Kidney tubule cell (primary cell): ENCODE data around the gene FANCC.
A peak's percentile ranks its signal among the peaks of the same experiment; 100 is the strongest.
"Not testable (repeated sequence)": the region's sequence is repeated elsewhere in the genome, so short reads cannot be mapped to it uniquely, and the experiment has no call there.

Experiments used
- DNase-seq: peaks from one replicate; pipeline ENCODE4 v3.0.0-alpha.2; 2018; ENCODE audit warnings: low spot score

Gene FANCC

DNA sequence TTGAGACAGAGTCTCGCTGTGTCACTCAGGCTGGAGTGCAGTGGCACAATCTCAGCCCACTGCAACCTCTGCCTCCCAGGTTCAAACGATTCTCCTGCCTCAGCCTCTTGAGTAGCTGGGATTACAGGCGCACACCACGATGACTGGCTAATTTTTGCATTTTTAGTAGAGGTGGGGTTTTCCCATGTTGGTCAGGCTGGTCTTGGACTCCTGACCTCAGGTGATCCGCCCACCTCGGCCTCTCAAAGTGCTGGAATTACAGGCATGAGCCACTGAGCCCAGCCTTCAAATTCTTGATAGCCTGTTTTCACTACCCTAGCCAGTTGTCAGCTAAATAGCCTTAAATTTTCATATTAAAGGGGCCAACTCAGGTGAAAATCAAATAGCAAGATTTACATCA is 11.6 kb upstream of the FANCC start:
- not testable (repeated sequence) for DNase-seq

DNA sequence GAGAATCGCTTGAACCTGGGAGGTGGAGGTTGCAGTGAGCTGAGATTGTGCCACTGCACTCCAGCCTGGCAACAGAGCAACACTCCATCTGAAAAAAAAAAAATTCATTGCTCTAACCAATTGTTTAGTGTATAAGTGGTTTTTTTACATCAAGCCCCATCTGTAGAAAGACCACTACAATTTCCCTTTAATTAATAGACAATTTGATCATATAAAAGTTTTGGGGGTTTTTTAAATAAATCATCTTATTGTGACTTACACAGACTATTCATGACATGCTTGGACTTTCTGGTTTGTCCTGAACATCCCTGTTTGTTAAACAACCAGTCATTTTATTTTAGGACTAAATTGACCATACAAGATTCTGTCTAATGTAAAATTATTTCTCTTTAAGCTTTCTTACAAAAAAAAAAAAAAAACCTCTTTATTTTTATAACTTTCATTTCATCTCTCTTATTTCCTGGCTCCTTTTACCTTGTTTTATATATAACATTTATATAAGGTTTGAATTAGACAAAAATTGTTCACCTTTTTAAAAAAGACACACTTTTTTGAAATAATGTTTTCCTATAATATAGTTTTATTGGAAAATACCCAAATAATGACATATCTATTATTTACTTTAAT is 9.8 kb upstream of the FANCC start:
- no peak for DNase-seq

DNA sequence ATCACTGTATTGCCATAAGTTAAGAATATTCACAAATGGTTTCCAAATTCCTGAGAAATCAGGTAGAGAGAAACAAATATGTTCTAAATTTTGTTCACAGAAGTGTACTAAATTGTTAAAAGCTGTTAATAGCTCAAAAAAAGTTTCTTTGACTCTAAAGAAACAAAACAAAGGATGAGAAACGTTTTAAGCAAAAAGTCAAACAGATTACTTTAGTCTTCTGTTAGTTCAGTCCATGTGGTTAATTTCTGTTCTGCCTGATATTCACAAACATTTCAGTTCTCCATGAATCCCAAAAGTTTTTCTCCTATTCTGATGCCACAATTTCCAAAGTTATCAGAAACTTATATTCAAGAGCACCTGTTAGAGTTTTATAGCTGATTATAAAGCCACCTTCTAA is 7.7 kb upstream of the FANCC start:
- no peak for DNase-seq

DNA sequence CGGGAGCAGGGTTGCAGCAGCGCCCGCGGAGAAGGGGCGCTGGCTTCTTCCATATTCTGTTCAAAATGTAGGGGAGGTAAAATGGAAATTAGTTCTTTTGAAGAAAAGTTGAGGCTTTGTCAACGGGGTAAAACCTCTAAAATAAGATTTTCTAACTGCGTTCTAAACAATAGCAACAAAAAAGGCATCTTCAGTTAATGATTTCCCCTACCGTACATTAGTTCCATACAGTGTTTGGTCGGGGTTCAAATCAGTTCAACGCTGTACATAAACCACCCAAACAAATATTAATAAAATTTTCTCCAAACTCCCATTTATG is 343 bp upstream of the FANCC start:
- no peak for DNase-seq

DNA sequence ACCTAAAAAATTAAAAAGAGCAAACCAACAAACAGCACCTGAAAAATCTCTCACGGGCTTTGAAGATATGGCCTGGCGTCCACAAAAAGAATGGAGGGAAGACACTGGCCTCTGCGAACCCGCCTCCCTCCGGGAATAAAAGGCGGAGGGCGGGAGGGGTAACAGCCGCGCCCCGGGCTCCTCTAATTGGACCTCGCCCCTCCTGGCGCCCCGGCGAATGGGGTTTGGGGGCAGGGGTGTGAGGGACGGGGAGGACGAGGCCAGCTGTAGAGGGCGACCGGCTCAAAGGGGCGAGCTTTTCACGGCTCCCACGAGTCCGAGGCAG is 753 bp downstream of the FANCC start:
- DNase-seq = peak; percentile 74

DNA sequence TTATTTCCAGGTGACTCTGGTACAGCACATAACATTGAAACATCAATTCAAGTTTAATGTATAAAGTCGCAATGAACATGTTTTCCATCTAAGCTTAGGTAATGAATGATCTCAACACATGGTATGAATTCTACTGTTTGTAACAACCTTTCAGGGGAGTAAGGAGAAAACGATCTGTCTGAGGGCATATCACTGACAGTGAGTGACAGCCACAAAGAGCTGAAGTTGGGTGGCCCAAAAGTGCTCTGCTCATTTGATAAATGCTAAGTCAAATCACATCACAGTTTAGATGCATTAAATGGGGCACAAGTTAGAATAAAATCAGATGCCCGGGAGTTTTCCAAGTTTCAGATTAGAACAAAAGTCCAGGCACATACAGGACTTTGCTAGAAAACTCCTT is 1.2 kb downstream of the FANCC start:
- DNase-seq = no peak

DNA sequence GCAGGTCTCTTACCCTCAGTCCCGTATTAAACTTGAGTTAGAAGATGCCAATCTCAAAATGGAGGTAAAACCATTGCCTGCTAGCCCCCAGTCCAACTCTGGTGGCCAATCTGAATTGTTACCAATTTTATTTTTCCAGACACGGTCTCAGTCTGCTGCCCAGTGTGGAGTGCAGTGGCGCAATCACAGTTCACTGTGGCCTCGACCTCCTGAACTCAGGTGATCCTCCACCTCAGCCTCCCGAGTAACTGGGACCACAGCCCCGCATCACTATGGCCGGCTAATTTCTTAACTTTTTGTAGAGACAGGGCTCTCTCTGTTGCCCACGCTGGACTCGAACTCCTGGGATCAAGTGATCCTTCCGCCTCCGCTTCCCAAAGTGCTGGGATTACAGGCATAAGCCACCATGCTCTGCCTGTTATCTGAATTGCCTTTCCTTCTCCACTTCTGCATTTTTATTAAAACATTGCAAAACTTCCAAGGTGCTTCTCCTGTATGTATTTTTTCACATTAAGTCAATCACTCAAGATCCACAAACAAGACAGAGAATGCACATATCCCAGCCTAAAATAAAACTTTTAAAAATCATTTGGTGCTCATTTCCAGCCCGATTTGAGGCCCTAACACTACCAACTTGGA is 2.3 kb downstream of the FANCC start:
- no peak for DNase-seq

DNA sequence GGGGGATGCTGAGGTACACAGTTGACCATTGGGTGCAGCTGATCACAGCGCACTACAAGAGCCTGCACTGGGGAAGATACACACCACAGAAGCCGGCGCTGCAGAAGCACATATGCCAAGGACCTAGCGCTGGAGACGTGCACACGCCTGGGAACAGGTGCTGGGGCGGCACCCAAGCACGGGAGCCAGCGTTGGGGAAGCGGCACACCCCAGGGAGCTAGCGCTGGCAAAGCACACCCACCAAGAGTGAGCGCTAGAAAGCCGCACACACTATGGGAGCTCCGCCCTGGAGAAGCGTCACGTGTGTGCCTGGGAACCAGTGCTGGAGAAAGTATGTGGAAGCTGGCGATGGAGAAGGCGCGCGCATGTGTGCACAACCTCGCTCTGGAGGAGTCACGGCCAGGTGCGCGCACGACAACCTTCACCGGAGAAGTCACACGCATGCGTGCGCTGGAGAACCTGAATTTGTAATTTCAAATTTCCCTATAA is 4.5 kb downstream of the FANCC start:
- DNase-seq = peak; percentile 87

DNA sequence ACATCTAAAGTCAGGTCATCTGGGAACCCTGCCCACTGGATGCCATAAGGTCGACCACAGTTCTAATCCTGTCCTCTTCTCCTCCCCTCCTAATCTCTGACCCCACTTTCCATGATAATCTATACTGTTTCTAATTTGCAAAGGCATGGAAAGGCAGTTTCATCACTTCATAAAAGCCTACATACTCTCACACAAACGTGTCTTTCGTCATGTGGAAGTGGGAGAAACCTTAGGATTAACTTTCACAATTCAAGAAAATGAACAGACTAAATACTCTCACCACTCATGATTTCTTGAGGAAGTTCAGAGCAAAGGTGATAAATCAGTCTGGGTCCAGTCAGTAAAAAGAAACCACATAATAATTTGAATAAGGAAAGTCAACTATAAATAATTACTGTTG is 5.5 kb downstream of the FANCC start:
- no peak for DNase-seq

DNA sequence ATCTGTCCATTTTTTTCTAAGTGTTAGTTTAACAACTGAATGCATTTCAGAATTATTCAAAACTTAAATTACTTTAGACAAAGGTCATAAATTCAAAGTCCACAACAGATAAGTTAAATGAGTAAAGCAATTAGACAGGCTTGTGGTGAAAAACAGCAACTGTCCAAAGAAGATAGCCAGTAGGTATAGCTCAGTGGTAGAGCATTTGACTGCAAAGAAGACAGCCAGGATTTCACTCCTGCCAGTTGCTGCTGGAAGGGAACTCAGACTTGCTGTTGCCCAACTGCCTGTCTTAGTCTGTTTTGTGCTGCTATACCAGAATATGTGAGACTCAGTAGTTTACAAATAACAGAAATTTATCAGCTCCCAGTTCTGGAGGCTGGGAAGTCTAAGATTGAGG is 10.0 kb downstream of the FANCC start:
- DNase-seq = no peak

DNA sequence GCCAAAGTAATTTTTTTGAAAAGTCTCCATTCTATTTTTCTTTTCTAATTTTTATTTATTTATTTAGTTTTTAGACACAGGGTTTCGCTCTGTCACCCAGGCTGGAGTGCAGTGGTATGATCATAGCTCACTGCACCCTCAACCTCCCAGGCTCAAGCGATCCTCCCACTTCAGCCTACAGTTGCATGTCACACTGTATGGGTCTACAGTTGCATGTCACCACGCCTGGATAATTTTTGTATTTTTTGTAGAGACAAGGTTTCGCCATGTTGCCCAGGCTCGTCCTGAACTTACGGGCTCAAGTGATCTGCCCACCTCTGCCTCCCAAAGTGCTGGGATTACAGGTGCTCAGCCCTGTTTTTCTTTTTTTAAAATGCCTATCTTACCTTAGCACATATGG is 10.7 kb downstream of the FANCC start:
- no peak for DNase-seq

DNA sequence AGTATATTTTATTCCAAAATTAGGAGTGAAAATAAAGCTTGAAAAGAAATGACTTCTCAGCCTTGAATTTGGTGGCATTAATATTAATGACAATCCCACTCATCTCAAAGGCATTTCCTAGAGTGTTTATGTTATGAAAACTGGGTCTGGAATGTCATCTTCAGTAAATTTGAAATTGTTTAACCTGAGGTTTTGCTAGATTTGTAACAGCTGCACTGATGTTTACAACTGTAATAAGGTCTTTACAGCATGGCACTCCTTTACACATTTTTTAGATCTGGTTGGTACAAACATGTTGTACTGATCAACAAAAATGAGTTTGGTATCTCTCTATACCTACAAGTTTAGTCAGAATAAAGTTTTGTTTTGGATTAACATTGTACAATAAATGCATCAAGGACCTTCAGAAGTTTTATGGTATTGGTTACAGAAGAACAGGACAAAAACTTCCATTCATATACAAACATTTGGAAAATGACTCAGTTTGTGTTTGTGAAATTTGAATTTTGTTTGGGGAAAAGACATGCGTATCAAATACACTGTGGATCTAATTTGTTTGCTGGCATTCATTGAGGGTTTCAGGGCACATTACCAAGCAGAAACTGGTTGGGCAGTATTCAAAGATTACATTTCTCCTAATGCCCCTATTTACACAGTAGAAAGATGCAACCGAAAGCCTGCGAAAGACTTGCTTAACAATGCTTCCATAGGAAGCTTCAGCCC is 11.6 kb downstream of the FANCC start:
- peak; percentile 37 for DNase-seq

DNA sequence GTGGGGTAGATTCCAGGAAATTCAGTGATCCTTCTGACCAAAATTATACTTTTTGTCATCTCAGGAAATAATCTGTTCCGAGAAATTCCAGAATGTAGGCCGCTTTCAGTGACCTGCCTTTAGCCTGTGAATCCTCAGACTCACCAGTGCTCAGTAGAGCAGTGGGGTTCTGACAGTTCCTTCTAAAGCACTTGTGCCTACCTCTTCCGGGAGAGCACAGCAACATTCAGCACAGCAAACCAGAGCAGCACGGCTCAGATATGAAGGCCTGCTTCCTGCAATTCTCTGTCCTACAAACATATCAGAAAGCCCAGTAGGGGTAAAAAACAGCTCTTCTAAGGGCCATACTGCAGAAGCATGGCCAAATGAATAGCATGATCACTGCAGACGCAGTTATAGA is 15.0 kb downstream of the FANCC start:
- no peak for DNase-seq

DNA sequence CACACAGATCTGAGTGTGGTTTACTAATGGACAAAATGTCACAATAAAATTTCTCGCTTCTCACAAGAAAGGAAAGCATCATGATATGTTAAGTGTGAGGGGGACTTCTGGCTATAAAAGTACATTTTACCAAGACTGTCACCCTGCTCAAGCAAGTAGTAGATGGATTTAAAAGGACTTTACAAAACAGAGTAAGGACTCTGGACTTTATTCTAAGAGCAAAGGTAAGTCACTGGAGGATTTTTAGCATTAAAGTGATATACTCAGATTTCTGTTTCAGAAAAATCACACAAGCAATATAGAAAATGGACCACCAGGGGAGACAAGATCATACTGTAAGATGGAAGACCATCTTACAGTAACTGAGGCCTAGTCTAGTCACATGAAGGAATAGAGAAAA is 19.7 kb downstream of the FANCC start:
- DNase-seq = no peak

DNA sequence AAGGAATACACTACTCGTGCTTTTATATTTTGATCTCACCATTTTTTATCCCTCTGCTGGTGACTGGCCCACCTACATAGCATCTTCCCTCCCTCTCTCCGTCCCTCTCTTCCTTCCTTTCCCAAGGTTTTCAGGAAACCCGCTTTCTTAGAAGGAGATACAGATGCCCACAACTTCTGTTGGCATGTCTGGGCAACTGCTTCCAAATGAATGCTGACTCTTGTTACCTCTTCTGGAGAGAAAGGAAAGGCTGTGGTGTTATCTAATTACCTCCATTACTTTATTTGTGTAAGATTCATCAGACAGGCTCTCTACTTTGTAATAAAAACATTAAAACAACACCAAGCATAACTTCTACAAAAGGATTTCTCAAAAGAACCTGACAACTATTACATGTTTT is 20.2 kb downstream of the FANCC start:
- no peak for DNase-seq

DNA sequence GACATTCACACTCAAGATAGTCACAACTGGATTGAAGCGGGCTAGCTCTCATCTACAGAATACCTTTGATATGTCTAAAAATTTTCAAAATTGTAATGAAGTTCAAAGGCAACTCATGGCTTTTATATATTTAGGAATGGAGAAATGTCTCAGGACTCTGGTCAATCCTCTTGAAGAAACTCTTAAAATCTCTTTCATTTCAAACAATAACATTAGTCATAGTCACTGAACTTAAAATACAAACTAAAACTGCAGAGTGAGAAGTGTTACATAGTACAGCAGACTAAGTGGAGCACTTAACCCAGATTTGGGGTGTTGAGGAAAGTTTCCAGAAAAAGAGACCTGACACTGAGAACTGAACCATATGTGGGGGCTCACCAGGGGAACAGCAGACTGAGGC is 20.7 kb downstream of the FANCC start:
- no peak for DNase-seq

DNA sequence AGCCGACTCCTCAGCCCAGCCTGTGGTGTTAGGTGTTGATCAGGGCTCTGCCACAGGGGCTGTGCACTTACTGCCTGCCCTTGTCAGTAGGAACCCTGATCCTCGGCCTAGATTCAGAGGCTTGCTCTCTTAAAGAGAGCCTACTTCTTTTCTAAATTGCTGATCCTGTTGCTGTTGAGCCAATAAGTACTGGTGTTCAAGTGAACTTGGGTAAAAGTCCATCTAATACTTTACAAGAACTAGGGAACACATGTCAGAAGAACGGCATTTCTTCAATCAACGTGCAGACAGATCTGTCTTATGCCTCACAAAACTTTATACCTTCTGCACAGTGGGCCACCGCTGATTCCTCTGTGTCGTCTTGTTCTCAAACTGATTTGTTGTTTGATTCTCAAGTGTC is 24.2 kb downstream of the FANCC start:
- DNase-seq = not testable (repeated sequence)

DNA sequence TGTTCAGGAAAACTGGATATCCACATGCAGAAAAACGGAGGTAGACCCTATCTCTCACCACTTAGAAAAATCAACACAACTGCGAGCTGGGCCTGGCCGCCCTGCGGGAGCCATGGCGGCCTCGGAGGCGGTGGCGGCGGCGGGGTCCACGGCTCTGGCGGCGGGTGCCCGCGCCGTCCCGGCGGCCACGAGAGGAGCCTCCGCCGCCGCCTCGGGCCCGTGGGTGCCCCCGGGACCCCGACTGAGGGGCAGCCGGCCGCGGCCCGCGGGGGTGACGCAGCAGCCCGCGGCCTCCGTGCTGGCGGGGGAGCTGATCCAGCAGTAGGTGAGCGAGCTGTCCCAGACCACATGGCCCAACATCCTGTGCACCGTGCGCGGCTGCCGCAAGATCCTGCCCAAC is 25.3 kb downstream of the FANCC start:
- no peak for DNase-seq

DNA sequence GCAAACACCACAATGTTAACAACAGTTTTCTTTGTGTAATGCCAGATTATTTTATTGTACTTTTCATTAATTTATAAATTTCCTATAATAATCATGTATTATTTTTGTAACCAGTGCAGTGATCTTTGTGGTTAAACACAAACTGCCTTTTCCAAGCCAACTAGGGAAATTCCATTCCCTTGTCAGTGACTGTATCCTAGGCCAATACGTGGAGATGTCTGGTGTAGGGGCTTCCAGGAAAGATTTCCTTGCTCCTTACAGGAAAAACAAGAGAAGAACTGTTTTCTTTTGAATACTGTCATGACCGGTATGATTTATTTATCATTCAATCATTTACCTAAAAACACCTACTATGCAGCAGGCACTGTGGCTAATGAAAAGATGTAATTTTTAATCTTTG is 31.4 kb downstream of the FANCC start:
- peak; percentile 59 for DNase-seq

DNA sequence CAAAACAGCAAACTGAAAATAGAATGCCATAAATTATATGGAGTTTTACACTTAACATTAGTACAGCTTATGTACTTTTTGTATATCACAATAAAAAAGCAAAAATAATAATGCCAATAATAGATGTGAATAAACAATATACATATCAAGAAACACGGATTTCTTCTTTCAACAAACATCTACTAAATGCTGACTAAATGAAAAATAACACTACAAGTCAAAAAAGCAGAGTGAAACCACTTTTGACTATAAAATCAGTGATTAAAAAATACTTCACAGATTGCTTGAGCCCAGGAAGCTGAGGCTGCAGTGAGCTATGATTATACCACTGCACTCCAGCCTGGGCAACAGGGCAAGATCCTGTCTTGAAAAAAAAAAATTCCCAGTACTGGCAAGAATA is 32.2 kb downstream of the FANCC start:
- DNase-seq = no peak

DNA sequence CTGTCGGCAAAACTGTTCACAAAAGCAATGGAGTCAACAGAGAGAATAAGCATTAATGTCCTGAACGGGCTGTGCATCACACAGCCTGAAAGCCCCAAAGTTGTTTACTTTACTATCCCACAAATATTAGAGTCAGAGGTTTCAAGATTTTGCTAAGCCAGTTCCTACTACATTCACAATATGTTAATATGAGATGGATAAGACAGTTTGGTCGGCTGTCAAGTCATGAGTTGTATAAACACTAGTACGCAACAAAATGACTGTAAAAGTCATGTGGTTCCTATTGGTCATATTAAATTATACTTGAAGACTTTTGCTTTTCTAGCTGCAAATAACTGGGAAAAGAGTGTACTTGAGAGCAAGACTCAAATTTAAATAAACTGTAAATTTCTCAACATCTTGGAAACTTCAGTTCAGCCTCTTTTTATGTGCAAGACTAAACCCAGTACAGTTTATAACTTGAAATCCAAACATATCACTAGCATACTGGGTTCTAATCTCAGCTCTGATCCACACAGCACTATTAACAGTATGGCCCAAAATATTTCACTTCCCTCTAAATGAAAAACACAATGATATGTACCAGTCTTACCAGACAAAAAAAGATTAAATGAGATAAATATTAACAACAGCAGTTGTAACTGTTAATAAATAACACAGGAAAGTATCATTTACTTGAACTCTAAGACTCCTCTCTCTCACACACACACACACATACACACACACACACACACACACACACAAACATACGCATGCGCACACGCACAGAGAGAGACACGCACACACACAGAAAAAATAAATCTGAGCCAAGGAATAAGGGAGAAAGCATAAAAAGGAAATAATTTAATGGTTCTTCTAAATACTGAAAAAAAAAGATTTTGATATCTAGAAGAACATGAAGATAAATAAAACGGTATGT is 33.1 kb downstream of the FANCC start:
- peak; percentile 75 for DNase-seq

DNA sequence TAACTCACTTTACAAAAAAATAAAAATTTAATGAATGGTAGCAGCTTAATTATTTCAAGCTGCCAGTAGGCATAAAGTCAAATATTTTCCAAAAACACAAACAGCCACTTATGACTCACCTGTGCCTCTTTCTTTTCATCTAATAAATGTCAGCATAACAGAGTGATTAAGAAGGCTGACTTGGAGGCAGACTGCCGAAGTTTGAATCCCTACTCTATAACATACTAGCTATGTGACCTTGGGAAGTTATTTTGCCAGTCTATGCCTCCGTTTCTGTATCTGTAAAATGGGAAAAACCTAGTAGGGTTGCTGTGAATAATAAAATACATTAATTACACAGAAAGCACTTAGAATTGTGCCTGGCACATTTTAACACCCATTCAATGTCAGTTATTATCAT is 33.8 kb downstream of the FANCC start:
- DNase-seq = no peak

DNA sequence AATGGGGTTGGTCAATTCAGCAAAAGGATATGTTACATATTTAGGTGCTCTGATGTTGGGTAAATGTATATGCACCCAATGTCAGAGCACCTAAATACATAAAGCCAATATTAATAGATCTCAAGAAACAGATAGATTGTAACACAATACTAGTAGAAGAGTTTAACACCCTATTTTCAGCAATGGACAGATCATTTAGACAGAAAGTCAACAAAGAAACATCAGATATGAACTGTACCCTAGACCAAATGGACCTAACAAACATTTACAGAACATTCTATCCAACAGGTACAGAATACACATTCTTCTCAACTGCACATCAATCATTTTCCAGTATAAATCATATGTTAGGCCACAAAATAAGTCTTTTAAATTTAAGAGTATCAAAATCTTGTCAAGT is 35.2 kb downstream of the FANCC start:
- no peak for DNase-seq
